Measurements from ENCODE around the gene AIF1.
A peak's percentile ranks its signal among the peaks of the same experiment; 100 is the strongest.

Gene AIF1

GRCh38 chr6:31614684-31615578 is at the start of gene AIF1:
Gene AIF1, plus strand, starts transcription at chr6:31615234. Its CDS starts 96 bp downstream, at chr6:31615330.
- peak; percentile 82 for DNase-seq (ENCODE audit: low spot score)

- no peak for DNase-seq (ENCODE audit: low spot score)
These were observed 47.3 kb upstream of the AIF1 start for GRCh38 chr6:31567531-31568370.

GRCh38 chr6:31568537-31568961 is 46.5 kb upstream of the AIF1 start:
- DNase-seq (ENCODE audit: low spot score) = peak; percentile 38

GRCh38 chr6:31569861-31570536 is 45.0 kb upstream of the AIF1 start:
- no peak for DNase-seq (ENCODE audit: low spot score)

GRCh38 chr6:31572041-31572911 is 42.8 kb upstream of the AIF1 start, which contains the start of gene LTA:
Gene LTA, plus strand, starts transcription at chr6:31572289. Its CDS starts 454 bp downstream, at chr6:31572743.
- no peak for DNase-seq (ENCODE audit: low spot score)

GRCh38 chr6:31573239-31574105 is 41.6 kb upstream of the AIF1 start:
- DNase-seq (ENCODE audit: low spot score) = no peak

GRCh38 chr6:31574106-31575061 is 40.6 kb upstream of the AIF1 start:
- DNase-seq (ENCODE audit: low spot score) = no peak

- peak; percentile 58 for DNase-seq (ENCODE audit: low spot score)
These were observed 39.6 kb upstream of the AIF1 start, which contains the start of gene TNF for GRCh38 chr6:31575335-31575901. Gene TNF, plus strand, starts transcription at chr6:31575565. Its CDS starts 177 bp downstream, at chr6:31575742.

- no peak for DNase-seq (ENCODE audit: low spot score)
These were observed 38.9 kb upstream of the AIF1 start for GRCh38 chr6:31575952-31576685.

- DNase-seq (ENCODE audit: low spot score) = no peak
These were observed 38.0 kb upstream of the AIF1 start for GRCh38 chr6:31576897-31577578.

- DNase-seq (ENCODE audit: low spot score) = no peak
These were observed 37.5 kb upstream of the AIF1 start for GRCh38 chr6:31577579-31577966.

GRCh38 chr6:31578184-31579118 is 36.6 kb upstream of the AIF1 start:
- no peak for DNase-seq (ENCODE audit: low spot score)

GRCh38 chr6:31579119-31579505 is 35.9 kb upstream of the AIF1 start:
- DNase-seq (ENCODE audit: low spot score) = no peak

GRCh38 chr6:31579546-31580437 is 35.2 kb upstream of the AIF1 start:
- no peak for DNase-seq (ENCODE audit: low spot score)

GRCh38 chr6:31580438-31580740 is 34.6 kb upstream of the AIF1 start:
- no peak for DNase-seq (ENCODE audit: low spot score)

All from pons (tissue), 1 donor.